Adipocyte (in vitro differentiated cells): ENCODE results near the gene HOXA11.

ENCODE experiments used
- DNase-seq: peaks from one replicate; pipeline ENCODE4 v3.0.0-alpha.2; 2015; ENCODE audit warnings: low read depth
- H3K27me3 ChIP-seq: replicated peaks from 2 replicates; pipeline ENCODE4 v1.7.0; 2013; ENCODE audit warnings: mild to moderate bottlenecking, low read length, moderate library complexity; ENCODE audit not compliant: control insufficient read depth, insufficient read depth
- H3K36me3 ChIP-seq: 2 replicates; pipeline ENCODE4 v1.7.0; 2013; ENCODE audit warnings: low read length, mild to moderate bottlenecking, moderate library complexity; ENCODE audit not compliant: control insufficient read depth, insufficient read depth, severe bottlenecking
- H3K4me1 ChIP-seq: 2 replicates; pipeline ENCODE4 v1.7.0; 2013; ENCODE audit warnings: mild to moderate bottlenecking, low read length, moderate library complexity; ENCODE audit not compliant: control insufficient read depth, insufficient read depth
- H3K4me3 ChIP-seq: 2 replicates; pipeline ENCODE4 v1.7.0; 2013; ENCODE audit warnings: mild to moderate bottlenecking, low read length, moderate library complexity
- H3K9ac ChIP-seq: 2 replicates; pipeline ENCODE4 v1.7.0; 2013; ENCODE audit warnings: mild to moderate bottlenecking, low read length, moderate library complexity
- H3K9me3 ChIP-seq: 2 replicates; pipeline ENCODE4 v1.7.0; 2013; ENCODE audit warnings: mild to moderate bottlenecking, low read length, moderate library complexity; ENCODE audit not compliant: control insufficient read depth

The HOXA11 gene

GRCh38 chr7:27143023-27143949 lies 41.7 kb downstream of the HOXA11 start, which contains the start of gene HOXA5:
Gene HOXA5 (minus strand): TSS chr7:27143681. CDS start chr7:27143607, 74 bp downstream.
- DNase-seq = no peak
- Histone ChIP-seq H3K4me3 (peak within 1 kb of the TSS; percentile 94), H3K36me3 (peaks cover 25% of the 10 kb centered on the region), H3K9me3 (no peaks in the 10 kb centered on the region), H3K4me1 (peaks cover 55% of the 10 kb centered on the region), H3K27me3 (no peaks in the 10 kb centered on the region), H3K9ac (peak within 1 kb of the TSS; percentile 88)

GRCh38 chr7:27142580-27143022 lies 42.4 kb downstream of the HOXA11 start:
- peaks cover 57% of the 10 kb centered on the region for H3K4me1 ChIP-seq
- H3K4me3 ChIP-seq = peak overlapping the region; percentile 82
- no peak for DNase-seq
- H3K36me3 ChIP-seq = peaks cover 25% of the 10 kb centered on the region
- no peaks in the 10 kb centered on the region for H3K9me3 ChIP-seq
- peak overlapping the region; percentile 88 for H3K9ac ChIP-seq
- no peaks in the 10 kb centered on the region for H3K27me3 ChIP-seq

- no peaks in the 10 kb centered on the region for H3K27me3 ChIP-seq
- H3K36me3 ChIP-seq = peaks cover 25% of the 10 kb centered on the region
- no peak for DNase-seq
- peak overlapping the region; percentile 88 for H3K9ac ChIP-seq
- H3K9me3 ChIP-seq = no peaks in the 10 kb centered on the region
- peaks cover 57% of the 10 kb centered on the region for H3K4me1 ChIP-seq
- peak overlapping the region; percentile 82 for H3K4me3 ChIP-seq
Measured at GRCh38 chr7:27141923-27142579, 43.0 kb downstream of the HOXA11 start.

DNA sequence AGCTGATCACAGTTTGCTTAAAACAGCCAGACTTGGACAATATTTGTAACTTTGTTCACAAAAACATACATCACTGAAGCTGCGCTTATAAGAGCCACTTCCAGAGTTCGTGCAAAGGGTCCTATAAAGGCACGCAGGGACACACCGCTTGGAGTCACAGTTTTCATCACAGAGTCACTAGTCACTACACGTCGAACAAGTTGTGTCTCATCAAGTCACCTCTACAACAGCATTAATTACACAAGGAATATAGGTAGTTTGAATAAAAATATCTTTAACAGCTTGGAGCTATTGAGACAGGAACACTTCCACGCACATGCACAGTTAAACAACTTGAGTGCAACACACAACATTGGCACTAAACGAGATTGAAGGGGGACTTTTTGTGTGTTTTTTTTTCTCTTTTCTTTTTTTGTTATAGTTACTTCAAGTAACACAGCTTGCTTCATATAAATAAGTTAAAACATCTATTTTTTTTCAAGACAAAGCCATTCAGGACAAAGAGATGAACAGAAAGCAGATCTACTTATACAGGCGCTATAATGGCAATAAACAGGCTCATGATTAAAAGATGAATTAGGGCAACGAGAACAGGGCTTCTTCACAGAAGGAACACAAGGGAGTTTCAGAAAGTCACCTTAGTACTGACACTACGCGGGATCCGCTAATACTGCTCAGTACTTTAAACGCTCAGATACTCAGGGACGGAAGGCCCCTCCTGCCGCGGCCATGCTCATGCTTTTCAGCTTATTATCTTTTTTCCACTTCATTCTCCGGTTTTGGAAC lies 43.7 kb downstream of the HOXA11 start:
- Histone ChIP-seq H3K27me3 (no peaks in the 10 kb centered on the region), H3K9me3 (no peaks in the 10 kb centered on the region), H3K9ac (peak overlapping the region; percentile 88), H3K4me1 (peaks cover 57% of the 10 kb centered on the region), H3K4me3 (peak overlapping the region; percentile 82), H3K36me3 (peaks cover 25% of the 10 kb centered on the region)
- DNase-seq = no peak

- Histone ChIP-seq H3K27me3 (no peaks in the 10 kb centered on the region), H3K4me1 (peaks cover 61% of the 10 kb centered on the region), H3K36me3 (peaks cover 22% of the 10 kb centered on the region), H3K9ac (peak overlapping the region; percentile 88), H3K9me3 (no peaks in the 10 kb centered on the region), H3K4me3 (peak overlapping the region; percentile 82)
- DNase-seq = no peak
Measured at GRCh38 chr7:27140126-27140857, 44.7 kb downstream of the HOXA11 start.

DNA sequence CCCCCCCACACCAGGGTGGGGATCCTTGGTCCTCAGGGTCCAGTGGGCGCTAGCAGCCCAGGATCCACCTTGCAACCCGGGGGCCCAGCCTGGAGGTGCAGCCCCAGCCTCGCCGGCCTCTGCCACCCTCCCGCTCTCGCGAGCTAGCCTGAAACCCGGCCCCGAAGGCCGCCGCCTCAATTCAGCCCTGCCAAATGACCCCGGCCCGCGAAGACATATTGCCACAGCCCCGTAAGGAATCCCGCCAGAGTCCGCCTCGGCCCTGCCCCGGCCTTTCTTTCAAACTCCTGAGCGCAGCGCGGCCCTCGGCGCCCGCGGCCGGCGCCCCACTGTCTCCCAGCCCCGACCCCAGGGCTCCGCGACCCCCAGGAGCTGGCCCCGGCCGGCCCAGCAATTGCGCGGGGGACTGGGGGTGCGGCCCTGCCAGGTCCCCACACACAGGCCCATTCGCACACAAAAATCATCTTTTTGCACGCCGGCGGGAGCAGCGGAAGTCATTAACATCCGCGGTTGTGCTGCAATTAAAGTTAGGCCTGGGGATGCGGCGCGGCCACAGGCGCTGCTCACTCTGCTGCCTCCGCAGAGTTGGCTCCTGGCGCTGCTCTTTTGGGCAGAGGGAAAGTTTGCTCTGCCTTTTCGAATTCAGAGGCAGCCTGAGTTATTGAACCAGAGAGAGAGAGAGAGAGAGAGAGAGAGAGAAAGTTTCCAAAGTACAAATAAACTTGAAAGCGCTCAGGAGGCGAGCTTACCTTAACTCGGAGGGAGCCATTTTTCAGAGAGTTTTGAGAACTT lies 45.5 kb downstream of the HOXA11 start:
- DNase-seq = no peak
- H3K4me3 ChIP-seq = peak overlapping the region; percentile 82

GRCh38 chr7:27138985-27139333 lies 46.1 kb downstream of the HOXA11 start:
- H3K9me3 ChIP-seq = no peaks in the 10 kb centered on the region
- DNase-seq = no peak
- peaks cover 12% of the 10 kb centered on the region for H3K36me3 ChIP-seq
- no peaks in the 10 kb centered on the region for H3K27me3 ChIP-seq
- H3K9ac ChIP-seq = peak overlapping the region; percentile 88
- H3K4me3 ChIP-seq = peak overlapping the region; percentile 82
- H3K4me1 ChIP-seq = peaks cover 70% of the 10 kb centered on the region

More for the DNA sequence above, 45.5 kb downstream of the HOXA11 start:
- H3K4me1 ChIP-seq = peaks cover 69% of the 10 kb centered on the region
- H3K9ac ChIP-seq = peak overlapping the region; percentile 88
- peaks cover 17% of the 10 kb centered on the region for H3K36me3 ChIP-seq
- no peaks in the 10 kb centered on the region for H3K27me3 ChIP-seq
- H3K9me3 ChIP-seq = no peaks in the 10 kb centered on the region

- peaks cover 74% of the 10 kb centered on the region for H3K4me1 ChIP-seq
- peaks cover 9% of the 10 kb centered on the region for H3K36me3 ChIP-seq
- no peaks in the 10 kb centered on the region for H3K27me3 ChIP-seq
- no peaks in the 10 kb centered on the region for H3K9me3 ChIP-seq
- H3K4me3 ChIP-seq = peak overlapping the region; percentile 82
- peak overlapping the region; percentile 88 for H3K9ac ChIP-seq
- DNase-seq = no peak
Measured at GRCh38 chr7:27138472-27138871, 46.6 kb downstream of the HOXA11 start.

DNA sequence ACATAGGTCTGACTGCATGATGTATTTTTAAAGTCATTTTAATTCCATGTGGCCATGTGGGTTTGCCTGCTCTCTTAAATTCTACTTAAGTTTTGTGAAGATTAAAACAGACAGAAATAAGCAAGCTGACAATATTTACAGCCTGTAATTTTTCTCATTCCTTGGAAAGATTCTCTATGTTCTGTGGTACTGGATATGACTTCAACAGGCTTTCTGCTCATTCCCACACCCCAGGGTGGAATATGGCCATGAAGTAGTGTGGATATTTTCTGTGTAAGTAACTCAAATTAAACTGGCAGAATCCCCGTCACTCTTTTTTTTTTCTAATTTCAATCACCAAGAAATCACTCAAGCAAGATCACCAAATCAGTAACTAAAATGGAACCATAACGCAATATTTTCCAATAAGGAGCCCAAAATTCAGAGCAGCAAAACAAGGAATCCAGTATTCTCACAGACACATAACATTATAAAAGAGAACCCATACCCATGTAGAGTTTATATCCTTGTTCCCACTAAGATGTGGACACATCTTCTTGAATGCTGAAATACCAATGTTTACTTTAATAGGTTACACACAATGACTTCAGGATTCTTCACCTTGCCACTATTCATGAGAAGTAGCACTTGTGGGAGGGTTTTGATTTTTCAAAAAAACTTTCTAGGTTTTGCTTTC lies 47.3 kb downstream of the HOXA11 start:
- Histone ChIP-seq H3K36me3 (peaks cover 9% of the 10 kb centered on the region), H3K4me3 (peak overlapping the region; percentile 82), H3K9me3 (no peaks in the 10 kb centered on the region), H3K27me3 (no peaks in the 10 kb centered on the region), H3K9ac (peak overlapping the region; percentile 88), H3K4me1 (peaks cover 77% of the 10 kb centered on the region)
- no peak for DNase-seq
